Activated T-cell treated with anti-CD3 and anti-CD28 coated beads, Interleukin-2, amount 50 U/mL, for 24 hours (primary cell): Measurements from ENCODE around the gene IGSF3.

Experiments
- DNase-seq: peaks from one replicate; pipeline ENCODE4 v3.0.0-alpha.2; 2020
- H3K27ac Mint-ChIP-seq: 2 replicates; pipeline ENCODE4 v1.8.0; 2020; ENCODE audit warnings: mild to moderate bottlenecking, mixed read lengths
- H3K27me3 Mint-ChIP-seq: 2 replicates; pipeline ENCODE4 v1.8.0; 2020; ENCODE audit warnings: mixed read lengths
- H3K36me3 Mint-ChIP-seq: 2 replicates; pipeline ENCODE4 v1.8.0; 2020; ENCODE audit warnings: low read depth, mixed read lengths
- H3K4me1 Mint-ChIP-seq: 2 replicates; pipeline ENCODE4 v1.8.0; 2020; ENCODE audit warnings: low read depth, mixed read lengths
- H3K4me3 Mint-ChIP-seq: 2 replicates; pipeline ENCODE4 v1.8.0; 2020; ENCODE audit warnings: mild to moderate bottlenecking, moderate library complexity, mixed read lengths
- H3K9me3 Mint-ChIP-seq: 2 replicates; pipeline ENCODE4 v1.8.0; 2020; ENCODE audit warnings: mixed read lengths

IGSF3 gene

GRCh38 chr1:116679091-116679827, 11.7 kb upstream of the IGSF3 start:
- Mint-ChIP-seq H3K27me3 (peaks cover 11% of the 10 kb centered on the region), H3K36me3 (no peaks in the 10 kb centered on the region), H3K4me1 (no peaks in the 10 kb centered on the region), H3K9me3 (no peaks in the 10 kb centered on the region), H3K4me3 (no peak overlapping the region), H3K27ac (no peak overlapping the region)
- no peak for DNase-seq

- Mint-ChIP-seq H3K27me3 (peaks cover 17% of the 10 kb centered on the region), H3K4me3 (no peak overlapping the region), H3K27ac (no peak overlapping the region), H3K9me3 (no peaks in the 10 kb centered on the region), H3K4me1 (no peaks in the 10 kb centered on the region), H3K36me3 (no peaks in the 10 kb centered on the region)
- DNase-seq, result no peak
Measured at GRCh38 chr1:116678732-116679090, 11.2 kb upstream of the IGSF3 start.

DNA sequence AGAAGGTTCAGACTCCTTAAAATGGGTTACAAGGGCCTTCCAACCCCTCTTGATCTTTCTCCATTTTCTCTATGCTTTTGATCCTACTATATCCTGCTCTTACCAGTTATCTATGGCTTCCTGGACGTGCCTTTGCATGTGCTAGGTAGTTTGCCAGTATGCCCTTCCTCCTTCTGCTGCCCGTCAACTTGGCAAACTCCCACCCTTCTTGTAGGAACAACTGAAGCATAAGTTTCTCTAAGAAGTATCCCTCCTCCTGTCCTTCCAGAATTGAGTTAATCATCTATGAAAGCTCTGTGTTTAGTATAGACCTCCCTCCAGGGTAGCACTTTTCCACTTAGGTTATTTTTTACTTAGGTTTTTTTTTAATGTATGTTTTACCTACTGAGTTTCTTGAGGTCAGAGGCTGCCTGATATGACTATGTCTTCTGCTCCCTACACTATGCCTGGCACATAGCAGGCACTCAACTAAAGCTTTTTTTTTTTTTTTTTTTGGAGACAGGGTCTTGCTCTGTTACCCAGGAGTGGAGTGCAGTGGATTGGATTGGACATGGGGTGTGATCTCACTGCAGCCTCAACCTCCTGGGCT, 10.0 kb upstream of the IGSF3 start:
- H3K27ac Mint-ChIP-seq, result no peak overlapping the region

GRCh38 chr1:116676291-116676690, 8.8 kb upstream of the IGSF3 start:
- Mint-ChIP-seq H3K9me3 (no peaks in the 10 kb centered on the region), H3K4me3 (no peak overlapping the region), H3K27me3 (peaks cover 32% of the 10 kb centered on the region), H3K4me1 (no peaks in the 10 kb centered on the region), H3K36me3 (no peaks in the 10 kb centered on the region), H3K27ac (no peak overlapping the region)
- DNase-seq, result no peak

More for the DNA sequence above, 10.0 kb upstream of the IGSF3 start:
- DNase-seq, result no peak
- H3K27me3 Mint-ChIP-seq, result peaks cover 28% of the 10 kb centered on the region
- H3K4me3 Mint-ChIP-seq, result no peak overlapping the region
- H3K4me1 Mint-ChIP-seq, result no peaks in the 10 kb centered on the region
- no peaks in the 10 kb centered on the region for H3K9me3 Mint-ChIP-seq
- H3K36me3 Mint-ChIP-seq, result no peaks in the 10 kb centered on the region

- peaks cover 36% of the 10 kb centered on the region for H3K27me3 Mint-ChIP-seq
- H3K4me1 Mint-ChIP-seq, result no peaks in the 10 kb centered on the region
- no peaks in the 10 kb centered on the region for H3K36me3 Mint-ChIP-seq
- no peak for DNase-seq
- H3K9me3 Mint-ChIP-seq, result no peaks in the 10 kb centered on the region
- H3K27ac Mint-ChIP-seq, result no peak overlapping the region
- H3K4me3 Mint-ChIP-seq, result no peak overlapping the region
Measured at GRCh38 chr1:116674751-116675150, 7.2 kb upstream of the IGSF3 start.

- H3K9me3 Mint-ChIP-seq, result no peaks in the 10 kb centered on the region
- H3K36me3 Mint-ChIP-seq, result no peaks in the 10 kb centered on the region
- H3K27ac Mint-ChIP-seq, result no peak overlapping the region
- H3K4me1 Mint-ChIP-seq, result no peaks in the 10 kb centered on the region
- H3K27me3 Mint-ChIP-seq, result peaks cover 37% of the 10 kb centered on the region
- no peak for DNase-seq
- H3K4me3 Mint-ChIP-seq, result no peak overlapping the region
Measured at GRCh38 chr1:116674011-116674531, 6.5 kb upstream of the IGSF3 start.

DNA sequence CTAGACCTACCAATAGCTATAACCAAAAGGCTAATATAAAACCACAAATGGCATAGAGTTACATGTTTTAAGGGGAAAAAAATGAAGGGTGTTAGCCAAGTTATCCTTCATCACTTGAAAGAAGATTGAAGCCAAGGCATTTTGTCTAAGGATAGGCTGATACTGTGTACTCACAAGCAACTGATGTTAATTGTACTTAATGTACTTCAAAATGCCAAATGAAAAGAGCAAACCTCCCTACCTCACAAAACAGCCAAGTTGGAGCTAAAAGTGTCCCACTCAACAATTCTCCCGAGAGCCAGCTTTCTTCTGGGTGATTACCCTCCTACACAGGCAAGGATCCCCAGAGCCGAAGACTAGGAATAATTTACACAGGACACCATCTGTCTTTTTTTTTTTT, 4.4 kb upstream of the IGSF3 start:
- H3K36me3 Mint-ChIP-seq, result no peaks in the 10 kb centered on the region
- DNase-seq, result no peak
- H3K4me1 Mint-ChIP-seq, result no peaks in the 10 kb centered on the region
- H3K27me3 Mint-ChIP-seq, result peaks cover 45% of the 10 kb centered on the region
- H3K27ac Mint-ChIP-seq, result no peak overlapping the region
- no peak overlapping the region for H3K4me3 Mint-ChIP-seq
- H3K9me3 Mint-ChIP-seq, result no peaks in the 10 kb centered on the region

DNA sequence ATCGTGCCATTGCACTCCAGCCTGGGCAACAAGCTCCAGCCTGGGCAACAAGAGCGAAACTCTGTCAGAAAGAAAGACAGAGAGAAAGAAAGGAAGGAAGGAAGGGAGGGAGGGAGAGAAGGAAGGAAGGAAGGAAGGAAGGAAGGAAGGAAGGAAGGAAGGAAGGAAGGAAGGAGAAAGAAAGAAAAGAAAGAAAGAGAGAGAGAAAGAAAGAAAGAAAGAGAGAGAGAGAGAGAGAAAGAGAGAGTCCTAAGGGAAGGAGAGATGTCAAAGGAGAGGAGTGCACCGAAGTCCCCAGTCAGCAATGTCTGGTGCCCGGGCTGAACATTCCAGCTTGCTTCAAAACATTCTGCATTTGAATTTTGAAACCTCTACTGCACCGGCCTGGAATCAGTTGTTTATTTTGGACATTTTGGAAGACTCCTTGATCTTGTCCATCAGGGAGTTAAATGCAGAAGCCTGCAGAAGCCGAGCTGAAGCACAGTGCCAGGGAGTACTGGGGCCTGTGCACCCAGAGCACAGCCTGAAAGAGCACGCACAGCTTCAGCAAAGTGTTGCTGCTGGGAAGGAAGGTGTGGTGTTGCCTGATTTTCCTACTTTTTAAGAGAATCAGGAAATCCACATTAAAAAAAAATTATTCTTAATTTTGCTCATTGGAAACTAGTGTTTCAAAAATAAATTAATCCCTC, 3.7 kb upstream of the IGSF3 start:
- Mint-ChIP-seq H3K27me3 (peaks cover 50% of the 10 kb centered on the region), H3K9me3 (no peaks in the 10 kb centered on the region), H3K27ac (no peak overlapping the region), H3K4me1 (peaks cover 6% of the 10 kb centered on the region), H3K36me3 (no peaks in the 10 kb centered on the region), H3K4me3 (no peak overlapping the region)
- no peak for DNase-seq

- no peak overlapping the region for H3K27ac Mint-ChIP-seq
- H3K4me1 Mint-ChIP-seq, result peaks cover 13% of the 10 kb centered on the region
- peaks cover 65% of the 10 kb centered on the region for H3K27me3 Mint-ChIP-seq
- no peaks in the 10 kb centered on the region for H3K36me3 Mint-ChIP-seq
- no peak for DNase-seq
- H3K9me3 Mint-ChIP-seq, result no peaks in the 10 kb centered on the region
- H3K4me3 Mint-ChIP-seq, result peak overlapping the region; percentile 57
Measured at GRCh38 chr1:116668277-116668676, 744 bp upstream of the IGSF3 start.

- no peak overlapping the region for H3K27ac Mint-ChIP-seq
- no peaks in the 10 kb centered on the region for H3K9me3 Mint-ChIP-seq
- peaks cover 68% of the 10 kb centered on the region for H3K27me3 Mint-ChIP-seq
- DNase-seq, result peak; percentile 37
- H3K4me1 Mint-ChIP-seq, result peaks cover 13% of the 10 kb centered on the region
- no peaks in the 10 kb centered on the region for H3K36me3 Mint-ChIP-seq
- H3K4me3 Mint-ChIP-seq, result peak overlapping the region; percentile 76
Measured at GRCh38 chr1:116667078-116667574, 407 bp downstream of the IGSF3 start.

GRCh38 chr1:116666187-116667077, 1.1 kb downstream of the IGSF3 start:
- no peaks in the 10 kb centered on the region for H3K36me3 Mint-ChIP-seq
- peaks cover 68% of the 10 kb centered on the region for H3K27me3 Mint-ChIP-seq
- peak; percentile 47 for DNase-seq
- H3K9me3 Mint-ChIP-seq, result no peaks in the 10 kb centered on the region
- peaks cover 13% of the 10 kb centered on the region for H3K4me1 Mint-ChIP-seq
- no peak overlapping the region for H3K27ac Mint-ChIP-seq
- H3K4me3 Mint-ChIP-seq, result peak overlapping the region; percentile 76

DNA sequence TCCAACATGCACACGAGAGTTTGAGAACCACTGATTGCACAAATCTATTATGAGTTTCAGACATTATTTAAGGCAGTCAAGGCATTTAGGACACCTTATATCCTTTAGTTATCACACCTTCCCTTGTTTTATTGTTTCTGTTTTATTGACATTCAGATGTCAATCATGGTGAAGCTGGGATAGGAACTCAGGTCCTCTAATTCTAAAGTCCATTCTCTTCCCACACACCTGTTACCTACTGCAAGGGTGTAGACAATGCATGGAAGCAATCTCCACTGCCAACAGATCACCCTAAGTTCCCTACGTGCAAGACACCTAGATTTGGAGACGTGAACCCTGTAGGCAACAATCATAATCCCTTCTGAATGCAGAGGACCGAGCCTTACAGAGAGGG, 2.6 kb downstream of the IGSF3 start:
- Mint-ChIP-seq H3K4me3 (no peak overlapping the region), H3K27ac (no peak overlapping the region), H3K9me3 (no peaks in the 10 kb centered on the region), H3K27me3 (peaks cover 66% of the 10 kb centered on the region), H3K4me1 (peaks cover 13% of the 10 kb centered on the region), H3K36me3 (no peaks in the 10 kb centered on the region)
- DNase-seq, result no peak

DNA sequence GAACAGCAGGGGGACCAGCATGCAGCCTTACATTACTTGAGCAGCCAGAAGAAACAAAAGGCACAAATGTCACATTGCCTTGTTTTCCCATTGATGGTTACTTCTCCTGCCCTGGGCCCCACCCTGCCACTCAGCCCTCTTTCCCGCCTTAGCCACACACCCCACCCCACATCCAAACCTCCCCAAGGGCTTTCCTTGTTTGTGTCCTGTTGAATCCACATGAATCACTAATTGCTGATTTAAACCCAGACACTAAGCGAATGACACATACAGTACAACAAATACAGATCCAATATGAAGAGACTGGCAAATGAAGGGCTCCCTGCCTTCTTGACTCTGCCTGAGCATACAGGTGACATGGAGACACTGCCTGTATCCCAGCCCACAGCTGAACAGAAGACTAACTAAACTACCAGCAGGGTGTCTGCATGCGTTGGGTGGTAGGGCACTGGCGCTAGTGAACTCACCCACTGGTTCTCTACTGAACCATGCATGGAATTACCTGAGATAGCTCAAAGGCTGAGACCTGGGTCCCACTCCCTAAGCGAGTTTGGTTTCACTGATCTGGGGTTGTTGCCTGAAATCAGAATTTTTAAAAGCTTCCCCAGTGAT, 3.1 kb downstream of the IGSF3 start:
- Mint-ChIP-seq H3K4me1 (peaks cover 13% of the 10 kb centered on the region), H3K27me3 (peaks cover 63% of the 10 kb centered on the region), H3K27ac (no peak overlapping the region), H3K9me3 (no peaks in the 10 kb centered on the region), H3K4me3 (no peak overlapping the region), H3K36me3 (no peaks in the 10 kb centered on the region)
- DNase-seq, result no peak

- no peak overlapping the region for H3K27ac Mint-ChIP-seq
- no peak for DNase-seq
- peaks cover 13% of the 10 kb centered on the region for H3K4me1 Mint-ChIP-seq
- peaks cover 59% of the 10 kb centered on the region for H3K27me3 Mint-ChIP-seq
- no peaks in the 10 kb centered on the region for H3K9me3 Mint-ChIP-seq
- no peak overlapping the region for H3K4me3 Mint-ChIP-seq
- no peaks in the 10 kb centered on the region for H3K36me3 Mint-ChIP-seq
Measured at GRCh38 chr1:116663821-116664220, 3.7 kb downstream of the IGSF3 start.
